Duodenal mucosa (tissue), 2 donors: ENCODE measurements around the gene MMP1.
A peak's percentile ranks its signal among the peaks of the same experiment; 100 is the strongest.
"Not testable (repeated sequence)": the region's sequence is repeated elsewhere in the genome, so short reads cannot be mapped to it uniquely, and the experiment has no call there.

Experiments used
- H3K27ac ChIP-seq: one replicate; pipeline ENCODE4 v1.7.0; 2013; ENCODE audit warnings: low read depth, low read length
- H3K27me3 ChIP-seq, 2 donors: one replicate each; pipeline ENCODE4 v1.7.0; 2013; ENCODE audit warnings: low read length in 2 of 2, control low read depth in 1 of 2; ENCODE audit not compliant: insufficient read depth in 2 of 2, control insufficient read depth in 1 of 2
- H3K36me3 ChIP-seq, 2 donors: one replicate each; pipeline ENCODE4 v1.7.0; 2013; ENCODE audit warnings: low read length in 2 of 2, control low read depth in 1 of 2; ENCODE audit not compliant: insufficient read depth in 2 of 2, control insufficient read depth in 1 of 2
- H3K4me1 ChIP-seq, 2 donors: one replicate each; pipeline ENCODE4 v1.7.0; 2013; ENCODE audit warnings: low read length in 2 of 2, control low read depth in 1 of 2; ENCODE audit not compliant: insufficient read depth in 2 of 2, control insufficient read depth in 1 of 2
- H3K4me3 ChIP-seq, 2 donors: one replicate each; pipeline ENCODE4 v1.7.0; 2013; ENCODE audit warnings: low read length in 2 of 2, low read depth in 1 of 2
- H3K9ac ChIP-seq, 2 donors: one replicate each; pipeline ENCODE4 v1.7.0; 2013; ENCODE audit warnings: low read length in 2 of 2, low read depth in 1 of 2
- H3K9me3 ChIP-seq, 2 donors: one replicate each; pipeline ENCODE4 v1.7.0; 2013; ENCODE audit warnings: low read length in 2 of 2, control low read depth in 1 of 2; ENCODE audit not compliant: control insufficient read depth in 1 of 2

The MMP1 gene

DNA sequence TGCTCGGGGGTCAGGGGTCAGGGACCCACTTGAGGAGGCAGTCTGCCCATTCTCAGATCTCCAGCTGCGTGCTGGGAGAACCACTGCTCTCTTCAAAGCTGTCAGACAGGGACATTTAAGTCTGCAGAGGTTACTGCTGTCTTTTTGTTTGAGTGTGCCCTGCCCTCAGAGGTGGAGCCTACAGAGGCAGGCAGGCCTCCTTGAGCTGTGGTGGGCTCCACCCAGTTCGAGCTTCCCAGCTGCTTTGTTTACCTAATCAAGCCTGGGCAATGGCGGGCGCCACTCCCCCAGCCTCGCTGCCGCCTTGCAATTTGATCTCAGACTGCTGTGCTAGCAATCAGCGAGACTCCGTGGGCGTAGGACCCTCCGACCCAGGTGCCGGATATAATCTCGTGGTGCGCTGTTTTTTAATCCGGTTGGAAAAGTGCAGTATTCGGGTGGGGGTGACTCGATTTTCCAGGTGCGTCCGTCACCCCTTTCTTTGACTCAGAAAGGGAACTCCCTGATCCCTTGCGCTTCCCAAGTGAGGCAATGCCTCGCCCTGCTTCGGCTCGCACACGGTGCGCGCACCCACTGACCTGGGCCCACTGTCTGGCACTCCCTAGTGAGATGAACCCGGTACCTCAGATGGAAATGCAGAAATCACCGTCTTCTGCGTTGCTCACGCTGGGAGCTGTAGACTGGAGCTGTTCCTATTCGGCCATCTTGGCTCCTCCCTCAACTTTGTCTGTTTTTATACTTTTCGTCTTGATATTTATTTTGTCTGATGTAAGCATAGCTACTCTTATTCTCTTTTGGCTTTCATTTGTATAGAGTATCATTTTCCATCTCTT, 51.0 kb downstream of the MMP1 start:
- not testable (repeated sequence) for H3K4me1 ChIP-seq, H3K36me3 ChIP-seq, H3K9me3 ChIP-seq, H3K9ac ChIP-seq, H3K27me3 ChIP-seq, H3K27ac ChIP-seq
- H3K4me3 ChIP-seq: peak overlapping the region in 1 of 2 donors; percentile 29
